ENCODE results near the gene TPH2.

DNA sequence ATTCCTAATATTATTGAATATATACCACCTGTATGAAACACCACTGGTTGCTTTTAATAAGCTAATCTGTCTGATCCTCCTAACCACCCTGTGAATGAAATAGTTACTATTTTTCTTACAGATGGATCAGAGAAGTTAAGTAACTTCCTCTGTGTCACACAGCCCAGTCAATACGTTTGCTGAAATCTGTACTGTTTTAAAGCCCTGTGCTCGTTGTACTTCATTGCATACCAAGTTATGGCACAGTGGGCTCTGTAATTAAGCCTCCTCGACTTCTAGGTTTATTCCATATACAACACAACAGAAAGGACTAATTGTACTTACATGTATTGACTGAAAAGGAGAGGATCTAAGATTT, 137.9 kb downstream of the TPH2 start:
- TF ChIP-seq YY1 (IDR thresholded peaks at IDR 0.05; ENCODE audit: insufficient read depth, insufficient read length) (no peak), SUZ12 (IDR thresholded peaks at IDR 0.05; ENCODE audit: extremely low read depth, insufficient read depth, insufficient read length) (no peak), ZNF274 (IDR thresholded peaks at IDR 0.05; ENCODE audit: low read depth, low read length) (no peak)
